Measurements from ENCODE around the gene MYCBP2.
"Not testable (repeated sequence)": the region's sequence is repeated elsewhere in the genome, so short reads cannot be mapped to it uniquely, and the experiment has no call there.

MYCBP2 gene

DNA sequence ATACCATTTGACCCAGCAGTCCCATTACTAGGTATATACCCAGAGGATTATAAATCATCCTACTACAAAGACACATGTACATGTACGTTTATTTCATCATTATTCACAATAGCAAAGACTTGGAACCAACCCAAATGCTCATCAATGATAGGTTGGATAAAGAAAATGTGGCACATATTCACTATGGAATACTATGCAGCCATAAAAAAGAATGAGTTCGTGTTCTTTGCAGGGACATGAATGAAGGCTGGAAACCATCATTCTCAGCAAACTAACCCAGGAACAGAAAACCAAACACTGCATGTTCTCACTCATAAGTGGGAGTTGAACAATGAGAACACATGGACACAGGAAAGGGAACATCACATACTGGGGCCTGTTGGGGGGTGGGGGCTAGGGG, 81.7 kb downstream of the MYCBP2 start:
- not testable (repeated sequence) for H2BK12ac ChIP-seq (ENCODE audit: low read length); H2BK5ac ChIP-seq (ENCODE audit: low read length); H3K9ac ChIP-seq (ENCODE audit: low read depth, low read length, poor library complexity); H3K4ac ChIP-seq (ENCODE audit: low read length); H2BK120ac ChIP-seq (ENCODE audit: low read depth, low read length); DNase-seq (ENCODE audit: low spot score); H2AFZ ChIP-seq (ENCODE audit: low read length); H3K4me2 ChIP-seq (ENCODE audit: insufficient read depth, low read length, poor library complexity, severe bottlenecking); H3K14ac ChIP-seq (ENCODE audit: low read length); H3K4me1 ChIP-seq (ENCODE audit: control insufficient read depth in 2 of 2, insufficient read depth in 1 of 2, low read depth in 1 of 2, low read length in 2 of 2); H3K4me3 ChIP-seq (ENCODE audit: low read length in 2 of 2); H4K91ac ChIP-seq (ENCODE audit: low read depth, low read length, poor library complexity); H3K27me3 ChIP-seq (ENCODE audit: control insufficient read depth in 3 of 3, insufficient read depth in 3 of 3, low read depth in 1 of 3, low read length in 3 of 3); H2AK5ac ChIP-seq (ENCODE audit: low read depth, low read length); H3K27ac ChIP-seq (replicated peaks; ENCODE audit: low read length); H3K18ac ChIP-seq (ENCODE audit: low read length); H4K8ac ChIP-seq (ENCODE audit: low read depth, low read length); H3K9me3 ChIP-seq (replicated peaks in 1 of 2; ENCODE audit: control insufficient read depth in 2 of 2, insufficient read depth in 1 of 2, low read depth in 1 of 2, low read length in 2 of 2); H3K23ac ChIP-seq (ENCODE audit: low read depth, low read length, poor library complexity); H3K79me1 ChIP-seq (ENCODE audit: low read depth, low read length); H2BK15ac ChIP-seq (ENCODE audit: low read length)
- H3K36me3 ChIP-seq (replicated peaks in 1 of 2; ENCODE audit: control insufficient read depth in 2 of 2, insufficient read depth in 2 of 2, low read length in 2 of 2) = peaks cover 0 to 17% of the 10 kb centered on the region in 2 donors
- WGBS, 2 donors (ENCODE audit: extremely low coverage in 2 of 2, insufficient read length in 2 of 2, insufficient replicate concordance in 1 of 2) = no CpG with 5 or more reads among the region's 2 CpGs

DNA sequence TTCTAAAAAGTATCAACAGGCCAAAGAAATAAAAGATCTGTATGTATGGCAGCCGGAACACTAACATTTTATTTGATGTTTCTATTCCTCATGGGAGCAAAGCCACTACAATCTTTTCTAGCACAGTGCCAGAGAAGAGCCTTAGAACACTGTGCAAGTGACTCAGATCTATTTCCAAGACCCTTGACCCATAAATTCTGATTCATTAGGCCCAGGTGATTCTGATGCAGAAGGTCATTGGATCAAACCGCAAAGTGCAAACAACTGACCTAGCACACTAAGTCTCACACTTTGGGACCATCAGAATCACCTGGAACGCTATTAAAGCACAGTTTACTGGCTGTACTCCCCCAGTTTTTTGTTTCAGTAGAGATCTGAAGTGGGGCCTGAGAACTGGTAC, 87.6 kb downstream of the MYCBP2 start:
- no peaks in the 10 kb centered on the region for H3K9me3 ChIP-seq (replicated peaks in 1 of 2; ENCODE audit: control insufficient read depth in 2 of 2, insufficient read depth in 1 of 2, low read depth in 1 of 2, low read length in 2 of 2)
- H3K23ac ChIP-seq (ENCODE audit: low read depth, low read length, poor library complexity) = no peak overlapping the region
- no peaks in the 10 kb centered on the region for H3K27me3 ChIP-seq (ENCODE audit: control insufficient read depth in 3 of 3, insufficient read depth in 3 of 3, low read depth in 1 of 3, low read length in 3 of 3)
- H2BK120ac ChIP-seq (ENCODE audit: low read depth, low read length) = no peak overlapping the region
- no peak overlapping the region for H4K8ac ChIP-seq (ENCODE audit: low read depth, low read length)
- no peak overlapping the region for H2AK5ac ChIP-seq (ENCODE audit: low read depth, low read length)
- no peak overlapping the region for H3K4ac ChIP-seq (ENCODE audit: low read length)
- no peaks in the 10 kb centered on the region for H3K4me1 ChIP-seq (ENCODE audit: control insufficient read depth in 2 of 2, insufficient read depth in 1 of 2, low read depth in 1 of 2, low read length in 2 of 2)
- no peak overlapping the region for H3K4me2 ChIP-seq (ENCODE audit: insufficient read depth, low read length, poor library complexity, severe bottlenecking)
- H3K79me1 ChIP-seq (ENCODE audit: low read depth, low read length) = no peaks in the 10 kb centered on the region
- H2BK12ac ChIP-seq (ENCODE audit: low read length) = no peak overlapping the region
- H3K27ac ChIP-seq (replicated peaks; ENCODE audit: low read length) = no peak overlapping the region
- H3K36me3 ChIP-seq (replicated peaks in 1 of 2; ENCODE audit: control insufficient read depth in 2 of 2, insufficient read depth in 2 of 2, low read length in 2 of 2) = peaks cover 0 to 12% of the 10 kb centered on the region in 2 donors
- H3K14ac ChIP-seq (ENCODE audit: low read length) = no peak overlapping the region
- no peak overlapping the region for H2BK5ac ChIP-seq (ENCODE audit: low read length)
- no peak for DNase-seq (ENCODE audit: low spot score)
- H3K9ac ChIP-seq (ENCODE audit: low read depth, low read length, poor library complexity) = no peak overlapping the region
- no peak overlapping the region for H3K18ac ChIP-seq (ENCODE audit: low read length)
- no peak overlapping the region for H2AFZ ChIP-seq (ENCODE audit: low read length)
- no peak overlapping the region for H2BK15ac ChIP-seq (ENCODE audit: low read length)
- WGBS, 2 donors (ENCODE audit: extremely low coverage in 2 of 2, insufficient read length in 2 of 2, insufficient replicate concordance in 1 of 2) = no CpG with 5 or more reads among the region's 3 CpGs
- H4K91ac ChIP-seq (ENCODE audit: low read depth, low read length, poor library complexity) = no peak overlapping the region
- no peak overlapping the region for H3K4me3 ChIP-seq (ENCODE audit: low read length in 2 of 2)

DNA sequence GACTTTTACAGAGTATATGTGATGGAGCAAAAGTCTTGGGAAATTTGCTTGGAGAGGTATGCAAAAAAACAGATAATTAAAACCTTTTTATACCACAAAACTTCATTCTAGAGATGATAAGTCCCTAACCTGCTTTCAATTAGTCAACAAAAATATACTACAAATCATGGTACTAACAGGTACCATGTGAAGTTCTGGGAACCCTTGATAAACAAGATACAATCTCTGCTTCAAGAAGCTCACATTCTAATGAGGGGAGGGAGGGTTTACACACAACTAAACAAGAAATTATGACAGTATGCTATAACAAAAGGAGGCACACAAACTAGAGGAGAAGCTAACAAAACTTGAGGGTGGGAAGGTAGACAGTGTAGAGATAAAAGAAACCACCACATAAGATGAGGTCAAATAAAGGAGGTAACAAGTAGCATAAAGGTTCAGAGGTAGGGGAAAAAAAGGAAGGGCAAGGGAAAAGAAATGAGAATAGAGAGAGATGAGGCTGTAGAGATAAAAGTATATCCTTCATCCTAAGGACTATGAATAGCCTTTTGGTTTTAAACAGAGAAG, 91.4 kb downstream of the MYCBP2 start:
- no peaks in the 10 kb centered on the region for H3K79me1 ChIP-seq (ENCODE audit: low read depth, low read length)
- H4K8ac ChIP-seq (ENCODE audit: low read depth, low read length) = no peak overlapping the region
- H2BK12ac ChIP-seq (ENCODE audit: low read length) = no peak overlapping the region
- no peaks in the 10 kb centered on the region for H3K36me3 ChIP-seq (replicated peaks in 1 of 2; ENCODE audit: control insufficient read depth in 2 of 2, insufficient read depth in 2 of 2, low read length in 2 of 2)
- no peak overlapping the region for H4K91ac ChIP-seq (ENCODE audit: low read depth, low read length, poor library complexity)
- no peak overlapping the region for H2BK5ac ChIP-seq (ENCODE audit: low read length)
- H3K4me2 ChIP-seq (ENCODE audit: insufficient read depth, low read length, poor library complexity, severe bottlenecking) = no peak overlapping the region
- H2BK120ac ChIP-seq (ENCODE audit: low read depth, low read length) = no peak overlapping the region
- H3K18ac ChIP-seq (ENCODE audit: low read length) = no peak overlapping the region
- no peak overlapping the region for H3K23ac ChIP-seq (ENCODE audit: low read depth, low read length, poor library complexity)
- H3K27ac ChIP-seq (replicated peaks; ENCODE audit: low read length) = no peak overlapping the region
- no peak overlapping the region for H3K4ac ChIP-seq (ENCODE audit: low read length)
- H3K9me3 ChIP-seq (replicated peaks in 1 of 2; ENCODE audit: control insufficient read depth in 2 of 2, insufficient read depth in 1 of 2, low read depth in 1 of 2, low read length in 2 of 2) = no peaks in the 10 kb centered on the region
- no peak overlapping the region for H2AFZ ChIP-seq (ENCODE audit: low read length)
- H3K14ac ChIP-seq (ENCODE audit: low read length) = no peak overlapping the region
- no peak overlapping the region for H3K4me3 ChIP-seq (ENCODE audit: low read length in 2 of 2)
- DNase-seq (ENCODE audit: low spot score) = no peak
- no peaks in the 10 kb centered on the region for H3K4me1 ChIP-seq (ENCODE audit: control insufficient read depth in 2 of 2, insufficient read depth in 1 of 2, low read depth in 1 of 2, low read length in 2 of 2)
- no peak overlapping the region for H3K9ac ChIP-seq (ENCODE audit: low read depth, low read length, poor library complexity)
- no peak overlapping the region for H2BK15ac ChIP-seq (ENCODE audit: low read length)
- no peaks in the 10 kb centered on the region for H3K27me3 ChIP-seq (ENCODE audit: control insufficient read depth in 3 of 3, insufficient read depth in 3 of 3, low read depth in 1 of 3, low read length in 3 of 3)
- H2AK5ac ChIP-seq (ENCODE audit: low read depth, low read length) = no peak overlapping the region

DNA sequence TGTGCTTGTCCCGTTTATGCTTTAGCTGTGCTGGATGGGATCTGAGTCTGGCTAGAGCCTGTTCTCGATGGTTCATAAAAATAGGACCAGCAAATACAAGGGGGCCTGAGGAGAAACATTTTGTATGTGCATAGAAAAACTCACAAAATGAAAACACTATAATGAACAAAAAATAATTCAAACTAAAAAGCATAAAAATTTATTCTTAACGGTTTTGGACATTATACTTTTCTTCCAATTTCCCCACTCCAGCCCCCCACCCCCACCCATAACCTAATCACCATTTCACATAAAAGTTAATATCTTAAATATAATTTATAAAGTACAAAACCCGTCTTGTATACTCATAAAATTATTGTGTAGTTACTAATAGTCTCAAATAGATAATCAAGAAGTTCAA, 93.7 kb downstream of the MYCBP2 start:
- Histone ChIP-seq H3K4me2 (ENCODE audit: insufficient read depth, low read length, poor library complexity, severe bottlenecking) (no peak overlapping the region), H3K14ac (ENCODE audit: low read length) (no peak overlapping the region), H2AFZ (ENCODE audit: low read length) (no peak overlapping the region), H3K18ac (ENCODE audit: low read length) (no peak overlapping the region), H2BK120ac (ENCODE audit: low read depth, low read length) (no peak overlapping the region), H3K23ac (ENCODE audit: low read depth, low read length, poor library complexity) (no peak overlapping the region), H2BK15ac (ENCODE audit: low read length) (no peak overlapping the region), H3K4me3 (ENCODE audit: low read length in 2 of 2) (no peak overlapping the region), H3K9ac (ENCODE audit: low read depth, low read length, poor library complexity) (no peak overlapping the region), H3K4ac (ENCODE audit: low read length) (no peak overlapping the region), H3K27ac (replicated peaks; ENCODE audit: low read length) (no peak overlapping the region), H2BK5ac (ENCODE audit: low read length) (no peak overlapping the region), H3K36me3 (replicated peaks in 1 of 2; ENCODE audit: control insufficient read depth in 2 of 2, insufficient read depth in 2 of 2, low read length in 2 of 2) (no peaks in the 10 kb centered on the region), H3K27me3 (ENCODE audit: control insufficient read depth in 3 of 3, insufficient read depth in 3 of 3, low read depth in 1 of 3, low read length in 3 of 3) (no peaks in the 10 kb centered on the region), H4K8ac (ENCODE audit: low read depth, low read length) (no peak overlapping the region), H4K91ac (ENCODE audit: low read depth, low read length, poor library complexity) (no peak overlapping the region), H3K9me3 (replicated peaks in 1 of 2; ENCODE audit: control insufficient read depth in 2 of 2, insufficient read depth in 1 of 2, low read depth in 1 of 2, low read length in 2 of 2) (no peaks in the 10 kb centered on the region), H2BK12ac (ENCODE audit: low read length) (no peak overlapping the region), H3K4me1 (ENCODE audit: control insufficient read depth in 2 of 2, insufficient read depth in 1 of 2, low read depth in 1 of 2, low read length in 2 of 2) (no peaks in the 10 kb centered on the region), H3K79me1 (ENCODE audit: low read depth, low read length) (no peaks in the 10 kb centered on the region), H2AK5ac (ENCODE audit: low read depth, low read length) (no peak overlapping the region)
- DNase-seq (ENCODE audit: low spot score) = no peak
- no CpG with 5 or more reads among the region's 4 CpGs for WGBS, 2 donors (ENCODE audit: extremely low coverage in 2 of 2, insufficient read length in 2 of 2, insufficient replicate concordance in 1 of 2)

All from neuronal stem cell (in vitro differentiated cells).